ENCODE data around the gene RAI1. TPM values are rescaled to one million over a fixed set of nuclear protein-coding genes. Genes with fewer than 3 reads are reported as not detected.

Gene RAI1
- total and polyA plus RNA-seq, 2 of the 8 experiments (the other 6 are each of a cell fraction or from before 2014, with no cell fraction given), result 0.39 to 1.2 TPM

DNA sequence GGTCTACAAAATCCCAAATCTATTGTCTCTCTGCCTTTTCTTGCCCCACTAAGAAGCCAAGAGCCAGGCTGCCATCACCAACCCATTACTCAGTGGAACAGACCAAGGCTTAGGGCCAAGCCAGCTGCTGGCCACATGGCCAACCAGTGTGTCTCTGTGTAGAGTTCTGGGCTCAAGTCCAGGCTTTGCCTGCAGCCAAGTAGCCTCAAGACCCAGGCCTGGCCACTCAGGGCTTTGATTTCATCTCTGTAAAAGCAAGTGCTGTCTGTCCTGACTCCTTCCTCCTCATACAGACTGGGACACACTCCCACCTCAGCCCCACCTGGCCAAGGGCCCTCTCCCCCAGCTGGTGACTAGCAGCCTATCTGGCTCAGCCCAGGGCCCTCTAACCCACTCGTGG, 140.9 kb downstream of the RAI1 start:
- no peak overlapping the region for H4K5ac ChIP-seq (ENCODE audit: insufficient read length, low read depth, low read length)
- no peak overlapping the region for H2BK5ac ChIP-seq (ENCODE audit: low read depth, low read length)
- peaks cover 5% of the 10 kb centered on the region for H3K23me2 ChIP-seq (ENCODE audit: low read depth, low read length)
- H3K27ac ChIP-seq (ENCODE audit: low read depth, low read length), result no peak overlapping the region
- DNase-seq (ENCODE audit: low read depth in 1 of 2, low spot score in 2 of 2) (no peak), FAIRE-seq (no peak)
- no peak overlapping the region for H2AK5ac ChIP-seq (ENCODE audit: low read depth, low read length)
- no peak overlapping the region for H3K4ac ChIP-seq (replicated peaks; ENCODE audit: insufficient read length, low read depth, low read length)
- no peak overlapping the region for H3K23ac ChIP-seq (ENCODE audit: insufficient read length)
- no peak overlapping the region for H4K91ac ChIP-seq (replicated peaks; ENCODE audit: insufficient read length, low read length)
- no peak overlapping the region for H2BK15ac ChIP-seq (ENCODE audit: low read length)
- peak overlapping the region; percentile 60; the same call in 1 of the 2 replicates for H3K18ac ChIP-seq (ENCODE audit: extremely low read depth, low read length)
- 0 out of 2 replicates have a peak overlapping the region, but pooled peaks have one; percentile 27 for H2BK12ac ChIP-seq (ENCODE audit: low read depth, low read length)
- H3K4me3 ChIP-seq (ENCODE audit: extremely low read depth in 1 of 4, insufficient read depth in 2 of 4, low read depth in 3 of 4, low read length in 4 of 4), result no peak overlapping the region
- peaks cover 41 to 66% of the 10 kb centered on the region in 2 experiments for H4K20me1 ChIP-seq (replicated peaks in 1 of 2; ENCODE audit: control insufficient read depth in 1 of 2, insufficient read depth in 2 of 2, low read length in 2 of 2)
- peaks cover 38% of the 10 kb centered on the region for H3K79me1 ChIP-seq (ENCODE audit: low read depth, low read length)
- no peak overlapping the region for H2AFZ ChIP-seq (ENCODE audit: low read length)
- H3K14ac ChIP-seq (ENCODE audit: insufficient read length), result no peak overlapping the region
- H3K4me2 ChIP-seq (ENCODE audit: insufficient read depth in 1 of 2, low read depth in 2 of 2, low read length in 2 of 2), result no peak overlapping the region
- ChIA-PET CTCF (ENCODE audit: partially characterized antibody) (interaction anchor here (1.5 to 18.1 kb wide), 4 partner anchors 10 to 67 kb away, joined by 3 to 375 read pairs (median 49); partner anchors contain the start of gene SREBF1), POLR2A (ENCODE audit: partially characterized antibody) (interaction anchor here (1.2 to 24.7 kb wide), 3 partner anchors 4 to 22 kb away, joined by 3 to 532 read pairs (median 532); partner anchors contain the start of gene SREBF1)
- H3K9me3 ChIP-seq (ENCODE audit: insufficient read depth in 2 of 2, low read depth in 1 of 2, low read length in 1 of 2), result no peaks in the 10 kb centered on the region
- H3K56ac ChIP-seq (replicated peaks; ENCODE audit: insufficient read length, low read depth, low read length), result no peak overlapping the region
- H3K9ac ChIP-seq (replicated peaks in 1 of 4; ENCODE audit: extremely low read depth in 1 of 4, low read depth in 3 of 4, low read length in 3 of 4), result no peak overlapping the region
- WGBS, 2 experiments (ENCODE audit: extremely low coverage in 1 of 2, insufficient coverage in 1 of 2, insufficient read length in 1 of 2, insufficient replicate concordance in 2 of 2, low coverage in 1 of 2, low lambda C conversion rate in 2 of 2, missing lambda C conversion rate in 1 of 2), result 90% methylated on average over 1 of the region's 1 CpG; no CpG with 5 or more reads in 1 of the 2 experiments
- H3K4me1 ChIP-seq (replicated peaks in 1 of 4; ENCODE audit: control insufficient read depth in 3 of 4, insufficient read depth in 4 of 4, low read length in 3 of 4), result peaks cover 13 to 41% (median 27%) of the 10 kb centered on the region in 4 experiments
- H3K36me3 ChIP-seq (ENCODE audit: control insufficient read depth in 2 of 4, insufficient read depth in 4 of 4, low read length in 3 of 4), result peaks cover 4 to 28% (median 13%) of the 10 kb centered on the region in 4 experiments; a peak in 6 of 8 replicates
- H2BK120ac ChIP-seq (replicated peaks; ENCODE audit: low read depth, low read length), result no peak overlapping the region
- H2BK20ac ChIP-seq (ENCODE audit: low read length), result no peak overlapping the region
- no peak overlapping the region for H4K8ac ChIP-seq (ENCODE audit: extremely low read depth, insufficient read depth, low read length)
- H3K79me2 ChIP-seq (ENCODE audit: control insufficient read depth in 1 of 2, insufficient read depth in 2 of 2, low read length in 2 of 2), result peaks cover 4 to 49% of the 10 kb centered on the region in 2 experiments; a peak in 3 of 4 replicates
- H3K27me3 ChIP-seq (replicated peaks in 1 of 4; ENCODE audit: control insufficient read depth in 3 of 4, extremely low read depth in 1 of 4, insufficient read depth in 3 of 4, low read length in 3 of 4), result no peaks in the 10 kb centered on the region; a peak in 1 of 7 replicates
- no peak for TF ChIP-seq RBBP5 (IDR thresholded peaks at IDR 0.05; ENCODE audit: borderline replicate concordance, low read depth, low read length)
- TF ChIP-seq HDAC2 (IDR thresholded peaks at IDR 0.05; ENCODE audit: borderline replicate concordance in 1 of 2, low read depth in 2 of 2, low read length in 2 of 2), result no peak
- TF ChIP-seq PHF8 (conservative IDR thresholded peaks at IDR 0.05; ENCODE audit: low read depth, low read length), result no peak
- no peak for TF ChIP-seq BACH1 (IDR thresholded peaks at IDR 0.05; ENCODE audit: low read length)
- no peak for TF ChIP-seq SP4 (IDR thresholded peaks at IDR 0.05; ENCODE audit: low read length)
- no peak for TF ChIP-seq CHD1 (IDR thresholded peaks at IDR 0.05; ENCODE audit: low read depth, low read length)
- TF ChIP-seq SIN3A (conservative IDR thresholded peaks at IDR 0.05 in 1 of 2, IDR thresholded peaks at IDR 0.05 in 1 of 2; ENCODE audit: low read depth in 1 of 2, low read length in 2 of 2), result no peak
- TF ChIP-seq, protein P1, sequence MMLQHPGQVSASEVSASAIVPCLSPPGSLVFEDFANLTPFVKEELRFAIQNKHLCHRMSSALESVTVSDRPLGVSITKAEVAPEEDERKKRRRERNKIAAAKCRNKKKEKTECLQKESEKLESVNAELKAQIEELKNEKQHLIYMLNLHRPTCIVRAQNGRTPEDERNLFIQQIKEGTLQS (IDR thresholded peaks at IDR 0.05; ENCODE audit: insufficient read depth, low read depth, low read length), result no peak
- TF ChIP-seq NRF1 (IDR thresholded peaks at IDR 0.05; ENCODE audit: low read depth, low read length), result no peak
- no peak for TF ChIP-seq KDM4A (IDR thresholded peaks at IDR 0.05; ENCODE audit: low read depth, low read length, severe bottlenecking)
- TF ChIP-seq MAFK (IDR thresholded peaks at IDR 0.05; ENCODE audit: low read depth, low read length), result no peak
- no peak for TF ChIP-seq ZNF274 (IDR thresholded peaks at IDR 0.05; ENCODE audit: borderline replicate concordance, extremely low read depth, low read length)

All from H1 (cell line).